GM15510 (cell line): ENCODE data around the gene DPYD.

Experiments
- POLR2A ChIP-seq: IDR thresholded peaks from 3 replicates; pipeline ENCODE4 v1.6.1; 2011; ENCODE audit warnings: borderline replicate concordance; ENCODE audit not compliant: insufficient read length; ENCODE audit errors: extremely low read depth

The DPYD gene

GRCh38 chr1:97792655-97793054 is 128.2 kb downstream of the DPYD start:
- TF ChIP-seq POLR2A: no peak

GRCh38 chr1:97791251-97791650 is 129.6 kb downstream of the DPYD start:
- TF ChIP-seq POLR2A: no peak

- no peak for TF ChIP-seq POLR2A
Observed at GRCh38 chr1:97787231-97787630, 133.6 kb downstream of the DPYD start.

GRCh38 chr1:97784661-97785060 is 136.2 kb downstream of the DPYD start:
- no peak for TF ChIP-seq POLR2A

- no peak for TF ChIP-seq POLR2A
Observed at GRCh38 chr1:97783751-97784150, 137.1 kb downstream of the DPYD start.

GRCh38 chr1:97781762-97782337 is 139.0 kb downstream of the DPYD start:
- no peak for TF ChIP-seq POLR2A

GRCh38 chr1:97780884-97781283 is 139.9 kb downstream of the DPYD start:
- no peak for TF ChIP-seq POLR2A

GRCh38 chr1:97778718-97779117 is 142.1 kb downstream of the DPYD start:
- TF ChIP-seq POLR2A: no peak

- no peak for TF ChIP-seq POLR2A
Observed at GRCh38 chr1:97770376-97770775, 150.5 kb downstream of the DPYD start.

GRCh38 chr1:97767381-97767780 is 153.5 kb downstream of the DPYD start:
- TF ChIP-seq POLR2A: no peak

- no peak for TF ChIP-seq POLR2A
Observed at GRCh38 chr1:97764991-97765390, 155.8 kb downstream of the DPYD start.

- no peak for TF ChIP-seq POLR2A
Observed at GRCh38 chr1:97761637-97762036, 159.2 kb downstream of the DPYD start.

- TF ChIP-seq POLR2A: no peak
Observed at GRCh38 chr1:97759078-97759477, 161.8 kb downstream of the DPYD start.

GRCh38 chr1:97758541-97759057 is 162.2 kb downstream of the DPYD start:
- TF ChIP-seq POLR2A: no peak

GRCh38 chr1:97745912-97746311 is 174.9 kb downstream of the DPYD start:
- no peak for TF ChIP-seq POLR2A

GRCh38 chr1:97744977-97745376 is 175.9 kb downstream of the DPYD start:
- TF ChIP-seq POLR2A: no peak

- no peak for TF ChIP-seq POLR2A
Observed at GRCh38 chr1:97743129-97743528, 177.7 kb downstream of the DPYD start.
